Right cardiac atrium (tissue), 5 donors: Measurements from ENCODE around the gene FLT3. TPM values are rescaled to one million over a fixed set of nuclear protein-coding genes. Genes with fewer than 3 reads are reported as not detected.
"Not testable (repeated sequence)": the region's sequence is repeated elsewhere in the genome, so short reads cannot be mapped to it uniquely, and the experiment has no call there.

ENCODE experiments used
- ATAC-seq, 2 donors: fragments of 200-7000 bp; cut with Tn5 transposase; one replicate each; pipeline versions ENCODE4 v1.8.0 to v1.9.1; 2020; ENCODE audit warnings: moderate library complexity in 2 of 2, mild to moderate bottlenecking in 1 of 2
- DNase-seq, 3 donors: peaks; one replicate each; pipeline ENCODE4 v3.0.0-alpha.2; 2020
- H3K27ac ChIP-seq: one replicate; pipeline ENCODE4 v1.5.1; 2013; ENCODE audit warnings: mild to moderate bottlenecking, low read length, control low read depth, moderate library complexity
- H3K27me3 ChIP-seq: one replicate; pipeline ENCODE4 v1.6.1; 2013; ENCODE audit not compliant: control insufficient read depth, insufficient read depth
- H3K4me1 ChIP-seq: one replicate; pipeline ENCODE4 v1.6.1; 2013; ENCODE audit warnings: low read length; ENCODE audit not compliant: control insufficient read depth, insufficient read depth
- H3K4me3 ChIP-seq: one replicate; pipeline ENCODE4 v1.5.1; 2013; ENCODE audit warnings: low read length, control low read depth
- H3K9me3 ChIP-seq: one replicate; pipeline ENCODE4 v1.6.1; 2013; ENCODE audit warnings: low read length; ENCODE audit not compliant: control insufficient read depth
- WGBS: extraction: QIAGEN DNeasy Blood & Tissue Kit; methylation state at CpG from one replicate; pipeline ENCODE4 v1.1.7; 2013; 5-methylcytosine and 5-hydroxymethylcytosine counted together
- intact Hi-C, 4 donors: fragments of 100-400 bp; cut with DNase I; formaldehyde crosslinking; loops; one replicate each; pipeline versions ENCODE4 v1.11.0 to v1.14.0; 2022 to 2023
- long read RNA-seq, 4 donors: library from polyadenylated mRNA; unstranded; transcript quantifications; one replicate each; pipeline ENCODE4 v2.0.0, GENCODE V29; 2020 to 2021
- polyA plus RNA-seq: library from polyadenylated mRNA; stranded (reverse); fragments of 200-250 nt; gene quantifications from one replicate; pipeline ENCODE4 v1.2.3, GENCODE V29; 2013
- total RNA-seq, 4 donors: library from RNA; stranded (reverse); fragmentation: NEBNext Ultra II Directional; extraction: Animal tissue kit (Norgen Biotek cat#: 25700); gene quantifications; one replicate each; pipeline ENCODE4 v1.2.1, GENCODE V29; 2021
- donor health status: healthy with polysubstance abuse.
- donor health status: DM: no; HTN: yes; CAD: no.
- donor health status: DM: no; HTN: no; CAD: no.
- donor health status: DM: no; HTN: yes; CAD: no; lungs with severe emphysema.
- donor health status: DM: yes; HTN: yes; CAD: no.

Gene FLT3
- total RNA-seq, result under 1 TPM in 3 of 4 donors, not detected in 1; 0.11 to 0.37 (median 0.12) TPM
- 0.09 TPM for polyA plus RNA-seq
- long read RNA-seq, donor 1, partial matches to known transcripts, result 0 of 1 reads
- long read RNA-seq, donor 1, other reads (novel, unspliced or antisense), result 0 of 1 reads
- long read RNA-seq, donor 2, result 0 reads
- long read RNA-seq, donor 3, result 0 reads
- long read RNA-seq, donor 4, result 0 reads

GRCh38 chr13:28100150-28101121, at the start of gene FLT3:
TSS of gene FLT3 (minus strand) at chr13:28100576. CDS start at chr13:28100510, 66 bp downstream.
- H3K4me1 ChIP-seq, result no peaks in the 10 kb centered on the region
- no peaks in the 10 kb centered on the region for H3K27me3 ChIP-seq
- H3K4me3 ChIP-seq, result peak within 1 kb of the TSS; percentile 38
- DNase-seq (peak in 2 of 3 donors; percentile 51 to 55), ATAC-seq (peak; percentile 36 to 52)
- WGBS, result under 1% methylated on average over 106 of the region's 106 CpGs
- peaks cover 1% of the 10 kb centered on the region for H3K9me3 ChIP-seq
- intact Hi-C loops, result no loop called here
- H3K27ac ChIP-seq, result no peak within 1 kb of the TSS

GRCh38 chr13:28147495-28147894, 47.1 kb upstream of the FLT3 start:
- DNase-seq, result no peak
- no peaks in the 10 kb centered on the region for H3K27me3 ChIP-seq
- H3K4me1 ChIP-seq, result peaks cover 3% of the 10 kb centered on the region
- H3K9me3 ChIP-seq, result no peaks in the 10 kb centered on the region
- H3K27ac ChIP-seq, result no peak overlapping the region
- no peak overlapping the region for H3K4me3 ChIP-seq
- WGBS, result 84% methylated on average over 1 of the region's 1 CpG
- intact Hi-C loops, result no loop called here
- ATAC-seq, result no peak

GRCh38 chr13:28145049-28145448, 44.7 kb upstream of the FLT3 start:
- H3K9me3 ChIP-seq, result no peaks in the 10 kb centered on the region
- no peak for ATAC-seq
- 97% methylated on average over 6 of the region's 6 CpGs for WGBS
- no peaks in the 10 kb centered on the region for H3K27me3 ChIP-seq
- H3K27ac ChIP-seq, result no peak overlapping the region
- H3K4me3 ChIP-seq, result no peak overlapping the region
- H3K4me1 ChIP-seq, result peaks cover 3% of the 10 kb centered on the region
- intact Hi-C loops, result no loop called here
- no peak for DNase-seq

- H3K27me3 ChIP-seq, H3K27ac ChIP-seq, H3K4me1 ChIP-seq, H3K4me3 ChIP-seq, intact Hi-C loops, DNase-seq, H3K9me3 ChIP-seq, ATAC-seq: not testable (repeated sequence)
- 83% methylated on average over 10 of the region's 10 CpGs for WGBS
Measured at GRCh38 chr13:28141542-28141941, 41.2 kb upstream of the FLT3 start.

GRCh38 chr13:28140433-28141125, 40.2 kb upstream of the FLT3 start:
- Histone ChIP-seq H3K27ac (no peak overlapping the region), H3K27me3 (no peaks in the 10 kb centered on the region), H3K9me3 (no peaks in the 10 kb centered on the region), H3K4me3 (no peak overlapping the region), H3K4me1 (no peaks in the 10 kb centered on the region)
- no peak for DNase-seq
- intact Hi-C loops, result no loop called here
- no peak for ATAC-seq
- 62% methylated on average over 10 of the region's 10 CpGs for WGBS

GRCh38 chr13:28138756-28139470, 38.5 kb upstream of the FLT3 start:
- under 1% methylated on average over 60 of the region's 60 CpGs for WGBS
- Histone ChIP-seq H3K4me3 (peak overlapping the region; percentile 93), H3K9me3 (no peaks in the 10 kb centered on the region), H3K27ac (peak overlapping the region; percentile 85), H3K4me1 (no peaks in the 10 kb centered on the region), H3K27me3 (no peaks in the 10 kb centered on the region)
- peak; percentile 85 to 89 for ATAC-seq
- intact Hi-C loops, result no loop called here
- DNase-seq, result peak; percentile 86 to 94 (median 93)

GRCh38 chr13:28138012-28138755, 37.8 kb upstream of the FLT3 start, which contains the start of gene PAN3:
TSS of gene PAN3 (plus strand) at chr13:28138545. CDS start at chr13:28138658, 113 bp downstream.
- no peaks in the 10 kb centered on the region for H3K9me3 ChIP-seq
- ATAC-seq, result peak; percentile 90 to 93
- intact Hi-C loops, result no loop called here
- peak within 1 kb of the TSS; percentile 85 for H3K27ac ChIP-seq
- H3K4me3 ChIP-seq, result peak within 1 kb of the TSS; percentile 93
- WGBS, result under 1% methylated on average over 84 of the region's 84 CpGs
- H3K4me1 ChIP-seq, result no peaks in the 10 kb centered on the region
- no peaks in the 10 kb centered on the region for H3K27me3 ChIP-seq
- peak; percentile 95 to 98 (median 98) for DNase-seq

- H3K27ac ChIP-seq, result peak overlapping the region; percentile 47
- ATAC-seq (no peak), DNase-seq (no peak)
- under 1% methylated on average over 11 of the region's 11 CpGs for WGBS
- no peaks in the 10 kb centered on the region for H3K9me3 ChIP-seq
- no peaks in the 10 kb centered on the region for H3K4me1 ChIP-seq
- H3K4me3 ChIP-seq, result peak overlapping the region; percentile 93
- intact Hi-C loops, result no loop called here
- H3K27me3 ChIP-seq, result no peaks in the 10 kb centered on the region
Measured at GRCh38 chr13:28137596-28137995, 37.2 kb upstream of the FLT3 start.

GRCh38 chr13:28136916-28137315, 36.5 kb upstream of the FLT3 start:
- no peaks in the 10 kb centered on the region for H3K9me3 ChIP-seq
- DNase-seq (no peak), ATAC-seq (no peak)
- intact Hi-C loops, result no loop called here
- peak overlapping the region; percentile 93 for H3K4me3 ChIP-seq
- H3K27me3 ChIP-seq, result no peaks in the 10 kb centered on the region
- no peak overlapping the region for H3K27ac ChIP-seq
- H3K4me1 ChIP-seq, result no peaks in the 10 kb centered on the region
- 61% methylated on average over 7 of the region's 7 CpGs for WGBS

- H3K27ac ChIP-seq, result no peak overlapping the region
- no peaks in the 10 kb centered on the region for H3K9me3 ChIP-seq
- intact Hi-C loops, result no loop called here
- WGBS, result 88% methylated on average over 11 of the region's 11 CpGs
- no peaks in the 10 kb centered on the region for H3K4me1 ChIP-seq
- DNase-seq, result no peak
- ATAC-seq, result no peak
- no peaks in the 10 kb centered on the region for H3K27me3 ChIP-seq
- H3K4me3 ChIP-seq, result no peak overlapping the region
Measured at GRCh38 chr13:28131646-28132045, 31.3 kb upstream of the FLT3 start.
